HEK293 (cell line): ENCODE results near the gene ISYNA1.

Source experiments
- CTCF ChIA-PET: fragments of 350-600 bp; formaldehyde crosslinking; extraction: SDS; loops from one replicate; lab custom pipeline; 2021; ENCODE audit warnings: antibody characterized with exemption; lab: Yijun Ruan, JAX
- POLR2A ChIA-PET: fragments of 300-600 bp; formaldehyde crosslinking; extraction: SDS; loops from one replicate; lab custom pipeline; 2020; ENCODE audit warnings: antibody characterized with exemption, inconsistent platforms; lab: Yijun Ruan, JAX
- H3K27ac ChIP-seq: fragments of 200-500 bp; sonication (Bioruptor generic); 2 replicates; pipeline ENCODE4 v1.5.1; 2014; ENCODE audit warnings: low read depth, low read length, control low read depth, inconsistent platforms; ENCODE audit errors: extremely low read depth
- H3K36me3 ChIP-seq, 2 experiments: fragments of 200-500 bp in 1 of 2; sonication (Bioruptor generic) in 1 of 2; 1 replicate in 1 of 2; 2 replicates in 1 of 2; pipeline ENCODE4 v1.5.1; 2014 to 2017; ENCODE audit warnings: inconsistent platforms in 2 of 2, low read length in 2 of 2; ENCODE audit not compliant: control insufficient read depth in 2 of 2, insufficient read depth in 1 of 2
- H3K4me1 ChIP-seq: fragments of 200-500 bp; sonication (Bioruptor generic); 2 replicates; pipeline ENCODE4 v1.5.1; 2014; ENCODE audit warnings: mild to moderate bottlenecking, low read length, inconsistent platforms; ENCODE audit not compliant: control insufficient read depth, insufficient read depth
- H3K4me3 ChIP-seq: 2 replicates; pipeline ENCODE4 v1.5.1; 2011; ENCODE audit warnings: low read depth, mild to moderate bottlenecking, control low read depth, low read length, moderate library complexity
- H3K9me3 ChIP-seq: fragments of 200-500 bp; sonication (Bioruptor generic); 2 replicates; pipeline ENCODE4 v1.5.1; 2014; ENCODE audit warnings: low read depth, low read length, inconsistent platforms; ENCODE audit not compliant: control insufficient read depth, insufficient read depth
- BCL11B ChIP-seq: fragments of 450-650 bp; formaldehyde crosslinking; IDR thresholded peaks from 2 replicates; pipeline ENCODE4 v1.5.1; 2016; ENCODE audit warnings: low read depth, missing biosample characterization, missing genetic modification characterization
- ZBTB17 ChIP-seq: fragments of 450-650 bp; formaldehyde crosslinking; IDR thresholded peaks from 2 replicates; pipeline ENCODE4 v1.5.1; 2016; ENCODE audit warnings: missing biosample characterization, missing genetic modification characterization
- ZBTB20 ChIP-seq: fragments of 450-650 bp; formaldehyde crosslinking; IDR thresholded peaks from 2 replicates; pipeline ENCODE4 v1.5.1; 2016; ENCODE audit warnings: missing biosample characterization, missing genetic modification characterization
- ZFP41 ChIP-seq: fragments of 450-650 bp; formaldehyde crosslinking; IDR thresholded peaks from 2 replicates; pipeline ENCODE4 v1.5.1; 2016; ENCODE audit warnings: missing biosample characterization, missing genetic modification characterization, borderline replicate concordance
- ZNF121 ChIP-seq: fragments of 450-650 bp; formaldehyde crosslinking; IDR thresholded peaks from 2 replicates; pipeline ENCODE4 v1.5.1; 2016; ENCODE audit warnings: missing biosample characterization, missing genetic modification characterization
- ZNF24 ChIP-seq: fragments of 450-650 bp; formaldehyde crosslinking; IDR thresholded peaks from 2 replicates; pipeline ENCODE4 v1.5.1; 2016; ENCODE audit warnings: missing biosample characterization, missing genetic modification characterization
- ZNF324 ChIP-seq: fragments of 450-650 bp; formaldehyde crosslinking; IDR thresholded peaks from 2 replicates; pipeline ENCODE4 v1.5.1; 2016; ENCODE audit warnings: missing biosample characterization, missing genetic modification characterization
- ZNF350 ChIP-seq: fragments of 450-650 bp; formaldehyde crosslinking; IDR thresholded peaks from 2 replicates; pipeline ENCODE4 v1.5.0; 2017; ENCODE audit warnings: missing biosample characterization, mild to moderate bottlenecking, missing genetic modification characterization
- ZNF404 ChIP-seq: fragments of 450-650 bp; formaldehyde crosslinking; IDR thresholded peaks from 2 replicates; pipeline ENCODE4 v1.5.1; 2017; ENCODE audit warnings: missing biosample characterization, missing genetic modification characterization
- ZNF560 ChIP-seq: fragments of 450-650 bp; formaldehyde crosslinking; IDR thresholded peaks from 2 replicates; pipeline ENCODE4 v1.5.1; 2017; ENCODE audit warnings: missing biosample characterization, missing genetic modification characterization, borderline replicate concordance
- ZNF561 ChIP-seq: fragments of 450-650 bp; IDR thresholded peaks from 2 replicates; pipeline ENCODE4 v1.5.1; 2018; ENCODE audit warnings: missing biosample characterization, missing genetic modification characterization, borderline replicate concordance
- ZNF600 ChIP-seq: fragments of 450-650 bp; formaldehyde crosslinking; IDR thresholded peaks from 2 replicates; pipeline ENCODE4 v1.5.1; 2016; ENCODE audit warnings: missing biosample characterization, missing genetic modification characterization
- ZNF623 ChIP-seq: fragments of 450-650 bp; formaldehyde crosslinking; IDR thresholded peaks from 2 replicates; pipeline ENCODE4 v1.5.1; 2016; ENCODE audit warnings: missing biosample characterization, missing genetic modification characterization
- ZNF670 ChIP-seq: fragments of 450-650 bp; formaldehyde crosslinking; IDR thresholded peaks from 2 replicates; pipeline ENCODE4 v1.5.1; 2016; ENCODE audit warnings: missing biosample characterization, missing genetic modification characterization, low read depth
- ZNF76 ChIP-seq: fragments of 450-650 bp; formaldehyde crosslinking; IDR thresholded peaks from 2 replicates; pipeline ENCODE4; 2016; ENCODE audit warnings: low read depth, missing biosample characterization, missing genetic modification characterization, borderline replicate concordance
- ZNF791 ChIP-seq: fragments of 450-650 bp; formaldehyde crosslinking; IDR thresholded peaks from 2 replicates; pipeline ENCODE4 v1.5.1; 2016; ENCODE audit warnings: missing biosample characterization, missing genetic modification characterization
- TF ChIP-seq, protein P1 (sequence below): fragments of 450-650 bp; formaldehyde crosslinking; IDR thresholded peaks from 2 replicates; pipeline ENCODE4 v1.5.1; 2017; ENCODE audit warnings: missing biosample characterization, mild to moderate bottlenecking, missing genetic modification characterization, moderate library complexity
- TF ChIP-seq, protein P2 (sequence below): fragments of 450-650 bp; formaldehyde crosslinking; conservative IDR thresholded peaks from 2 replicates; pipeline ENCODE4 v1.5.1; 2016; ENCODE audit warnings: low read depth, missing biosample characterization, missing genetic modification characterization
- TF ChIP-seq, protein P3 (sequence below): fragments of 450-650 bp; IDR thresholded peaks from 2 replicates; pipeline ENCODE4 v1.5.1; 2018; ENCODE audit warnings: missing biosample characterization, mild to moderate bottlenecking, missing genetic modification characterization

Gene ISYNA1

DNA sequence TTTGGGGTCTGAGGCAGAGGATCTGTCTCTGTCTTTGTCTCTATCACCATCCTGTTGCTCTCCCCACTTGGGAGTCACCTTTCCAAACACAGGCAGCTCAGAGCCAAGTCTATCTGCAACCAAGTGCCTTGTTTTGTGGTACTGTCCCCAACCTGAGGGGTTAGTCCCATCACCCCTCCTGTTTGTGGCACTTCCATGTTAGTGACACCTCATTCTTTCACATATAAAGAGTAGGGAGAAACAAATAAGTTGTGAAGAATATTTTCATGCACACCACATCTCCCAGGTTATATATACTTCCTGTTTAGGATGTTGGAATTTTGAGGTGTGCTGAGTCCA is 48.2 kb downstream of the ISYNA1 start:
- no peak overlapping the region for H3K27ac ChIP-seq
- ChIA-PET POLR2A (no interaction called here), CTCF (interaction anchor here (0.6 to 5.6 kb wide), 10 partner anchors 11 to 110 kb away, joined by 3 to 68 read pairs (median 6); partner anchors contain the start of genes JUND and LRRC25)
- no peaks in the 10 kb centered on the region for H3K4me1 ChIP-seq
- H3K9me3 ChIP-seq: no peaks in the 10 kb centered on the region
- H3K4me3 ChIP-seq: no peak overlapping the region
- TF ChIP-seq ZNF791 (tag by site-specific recombination) (no peak), ZNF24 (no peak)
- H3K36me3 ChIP-seq: no peaks in the 10 kb centered on the region

DNA sequence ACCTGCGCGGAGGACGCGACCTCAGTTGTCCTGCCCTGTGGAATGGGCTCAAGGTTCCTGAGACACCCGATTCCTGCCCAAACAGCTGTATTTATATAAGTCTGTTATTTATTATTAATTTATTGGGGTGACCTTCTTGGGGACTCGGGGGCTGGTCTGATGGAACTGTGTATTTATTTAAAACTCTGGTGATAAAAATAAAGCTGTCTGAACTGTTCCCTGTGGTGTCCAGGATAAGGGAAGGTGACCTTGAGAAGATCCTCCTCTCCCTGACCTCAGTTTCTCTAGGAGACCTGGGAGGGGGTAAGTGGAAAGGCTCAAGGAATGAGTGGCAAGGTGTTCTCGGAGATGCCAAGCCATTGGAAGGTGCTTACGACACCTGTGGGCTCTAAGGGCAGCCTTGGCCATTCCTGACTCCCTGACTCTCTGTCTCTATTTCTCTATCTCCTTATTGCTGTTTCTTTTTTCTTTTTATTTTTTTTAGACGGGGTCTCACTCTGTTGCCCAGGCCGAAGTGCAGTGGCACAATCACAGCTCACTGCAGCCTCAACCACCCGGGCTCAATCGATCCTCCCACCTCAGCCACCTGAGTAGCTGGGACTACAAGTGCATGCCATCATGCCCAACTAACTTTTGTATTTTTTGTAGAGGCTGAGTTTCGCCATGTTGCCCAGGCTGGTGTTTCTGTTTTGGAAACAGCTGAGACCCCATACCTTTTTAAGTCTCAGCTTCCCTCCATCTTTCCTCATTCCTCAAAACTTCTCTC is 48.8 kb downstream of the ISYNA1 start:
- CTCF ChIA-PET: interaction anchor here (0.6 to 5.6 kb wide), 22 partner anchors 9 to 239 kb away, joined by 3 to 68 read pairs (median 6); partner anchors contain the start of genes JUND, LRRC25 and SSBP4
- no peaks in the 10 kb centered on the region for H3K4me1 ChIP-seq
- POLR2A ChIA-PET: interaction anchor here (1.0 kb wide), 1 partner anchor 32 kb away, joined by 3 read pairs; no protein-coding TSS in a partner anchor

GRCh38 chr19:18388100-18388959 is 49.6 kb downstream of the ISYNA1 start:
- H3K9me3 ChIP-seq: no peaks in the 10 kb centered on the region
- ChIA-PET CTCF (interaction anchor here (0.5 to 5.6 kb wide), 27 partner anchors 8 to 239 kb away, joined by 3 to 68 read pairs (median 6); partner anchors contain the start of genes JUND, LRRC25 and SSBP4), POLR2A (interaction anchor here (0.8 to 1.5 kb wide), 3 partner anchors 8 to 109 kb away, joined by 3 to 5 read pairs (median 4); no protein-coding TSS in a partner anchor)
- H3K4me3 ChIP-seq: no peak overlapping the region; the same call in 1 of the 2 replicates
- no peaks in the 10 kb centered on the region for H3K4me1 ChIP-seq
- H3K36me3 ChIP-seq: no peaks in the 10 kb centered on the region
- H3K27ac ChIP-seq: no peak overlapping the region
- TF ChIP-seq ZNF560: peak; percentile 70; the same call in 1 of the 2 replicates
- peak; percentile 90; the same call in 1 of the 2 replicates for TF ChIP-seq ZNF600 (tag by site-specific recombination)
- peak; percentile 81 for TF ChIP-seq ZBTB17 (tag by site-specific recombination)
- peak; percentile 74 for TF ChIP-seq ZNF324 (tag by site-specific recombination)
- no peak for TF ChIP-seq ZNF670
- TF ChIP-seq, protein P1, sequence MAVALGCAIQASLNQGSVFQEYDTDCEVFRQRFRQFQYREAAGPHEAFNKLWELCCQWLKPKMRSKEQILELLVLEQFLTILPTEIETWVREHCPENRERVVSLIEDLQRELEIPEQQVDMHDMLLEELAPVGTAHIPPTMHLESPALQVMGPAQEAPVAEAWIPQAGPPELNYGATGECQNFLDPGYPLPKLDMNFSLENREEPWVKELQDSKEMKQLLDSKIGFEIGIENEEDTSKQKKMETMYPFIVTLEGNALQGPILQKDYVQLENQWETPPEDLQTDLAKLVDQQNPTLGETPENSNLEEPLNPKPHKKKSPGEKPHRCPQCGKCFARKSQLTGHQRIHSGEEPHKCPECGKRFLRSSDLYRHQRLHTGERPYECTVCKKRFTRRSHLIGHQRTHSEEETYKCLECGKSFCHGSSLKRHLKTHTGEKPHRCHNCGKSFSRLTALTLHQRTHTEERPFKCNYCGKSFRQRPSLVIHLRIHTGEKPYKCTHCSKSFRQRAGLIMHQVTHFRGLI: peak; percentile 88
- peak; percentile 50; the same call in 1 of the 2 replicates for TF ChIP-seq ZNF76 (tag by site-specific recombination)
- TF ChIP-seq BCL11B (tag by site-specific recombination): peak; percentile 34; the same call in 1 of the 2 replicates
- TF ChIP-seq ZBTB20 (tag by site-specific recombination): peak; percentile 58

More for the DNA sequence above, 48.8 kb downstream of the ISYNA1 start:
- TF ChIP-seq ZNF623 (tag by site-specific recombination) (0 out of 2 replicates have a peak, but pooled peaks have one; percentile 1), ZFP41 (tag by site-specific recombination) (no peak), ZNF404 (no peak), ZNF121 (tag by site-specific recombination) (peak; percentile 87), ZNF560 (no peak), ZNF350 (tag by site-specific recombination) (no peak), ZNF561 (tag by site-specific recombination) (no peak), ZBTB20 (tag by site-specific recombination) (no peak)
- TF ChIP-seq, protein P2, sequence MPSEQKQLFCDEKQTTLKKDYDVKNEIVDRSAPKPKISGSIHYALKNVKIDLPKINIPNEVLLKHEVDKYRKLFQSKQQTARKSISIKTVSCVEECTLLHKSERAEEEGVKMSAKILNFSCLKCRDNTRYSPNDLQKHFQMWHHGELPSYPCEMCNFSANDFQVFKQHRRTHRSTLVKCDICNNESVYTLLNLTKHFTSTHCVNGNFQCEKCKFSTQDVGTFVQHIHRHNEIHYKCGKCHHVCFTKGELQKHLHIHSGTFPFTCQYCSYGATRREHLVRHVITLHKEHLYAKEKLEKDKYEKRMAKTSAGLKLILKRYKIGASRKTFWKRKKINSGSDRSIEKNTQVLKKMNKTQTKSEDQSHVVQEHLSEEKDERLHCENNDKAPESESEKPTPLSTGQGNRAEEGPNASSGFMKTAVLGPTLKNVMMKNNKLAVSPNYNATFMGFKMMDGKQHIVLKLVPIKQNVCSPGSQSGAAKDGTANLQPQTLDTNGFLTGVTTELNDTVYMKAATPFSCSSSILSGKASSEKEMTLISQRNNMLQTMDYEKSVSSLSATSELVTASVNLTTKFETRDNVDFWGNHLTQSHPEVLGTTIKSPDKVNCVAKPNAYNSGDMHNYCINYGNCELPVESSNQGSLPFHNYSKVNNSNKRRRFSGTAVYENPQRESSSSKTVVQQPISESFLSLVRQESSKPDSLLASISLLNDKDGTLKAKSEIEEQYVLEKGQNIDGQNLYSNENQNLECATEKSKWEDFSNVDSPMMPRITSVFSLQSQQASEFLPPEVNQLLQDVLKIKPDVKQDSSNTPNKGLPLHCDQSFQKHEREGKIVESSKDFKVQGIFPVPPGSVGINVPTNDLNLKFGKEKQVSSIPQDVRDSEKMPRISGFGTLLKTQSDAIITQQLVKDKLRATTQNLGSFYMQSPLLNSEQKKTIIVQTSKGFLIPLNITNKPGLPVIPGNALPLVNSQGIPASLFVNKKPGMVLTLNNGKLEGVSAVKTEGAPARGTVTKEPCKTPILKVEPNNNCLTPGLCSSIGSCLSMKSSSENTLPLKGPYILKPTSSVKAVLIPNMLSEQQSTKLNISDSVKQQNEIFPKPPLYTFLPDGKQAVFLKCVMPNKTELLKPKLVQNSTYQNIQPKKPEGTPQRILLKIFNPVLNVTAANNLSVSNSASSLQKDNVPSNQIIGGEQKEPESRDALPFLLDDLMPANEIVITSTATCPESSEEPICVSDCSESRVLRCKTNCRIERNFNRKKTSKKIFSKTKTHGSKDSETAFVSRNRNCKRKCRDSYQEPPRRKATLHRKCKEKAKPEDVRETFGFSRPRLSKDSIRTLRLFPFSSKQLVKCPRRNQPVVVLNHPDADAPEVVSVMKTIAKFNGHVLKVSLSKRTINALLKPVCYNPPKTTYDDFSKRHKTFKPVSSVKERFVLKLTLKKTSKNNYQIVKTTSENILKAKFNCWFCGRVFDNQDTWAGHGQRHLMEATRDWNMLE: no peak
- TF ChIP-seq, protein P3, sequence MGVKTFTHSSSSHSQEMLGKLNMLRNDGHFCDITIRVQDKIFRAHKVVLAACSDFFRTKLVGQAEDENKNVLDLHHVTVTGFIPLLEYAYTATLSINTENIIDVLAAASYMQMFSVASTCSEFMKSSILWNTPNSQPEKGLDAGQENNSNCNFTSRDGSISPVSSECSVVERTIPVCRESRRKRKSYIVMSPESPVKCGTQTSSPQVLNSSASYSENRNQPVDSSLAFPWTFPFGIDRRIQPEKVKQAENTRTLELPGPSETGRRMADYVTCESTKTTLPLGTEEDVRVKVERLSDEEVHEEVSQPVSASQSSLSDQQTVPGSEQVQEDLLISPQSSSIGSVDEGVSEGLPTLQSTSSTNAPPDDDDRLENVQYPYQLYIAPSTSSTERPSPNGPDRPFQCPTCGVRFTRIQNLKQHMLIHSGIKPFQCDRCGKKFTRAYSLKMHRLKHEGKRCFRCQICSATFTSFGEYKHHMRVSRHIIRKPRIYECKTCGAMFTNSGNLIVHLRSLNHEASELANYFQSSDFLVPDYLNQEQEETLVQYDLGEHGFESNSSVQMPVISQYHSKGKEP: no peak
- Histone ChIP-seq H3K4me3 (no peak overlapping the region), H3K36me3 (no peaks in the 10 kb centered on the region), H3K27ac (no peak overlapping the region), H3K9me3 (no peaks in the 10 kb centered on the region)
